WTC11 (cell line): ENCODE data around the gene TMEM271. TPM values are rescaled to one million over a fixed set of nuclear protein-coding genes. Genes with fewer than 3 reads are reported as not detected.

ENCODE experiments used
- ATAC-seq: fragments of 200-7000 bp; cut with Tn5 transposase; 2 replicates; pipeline ENCODE4 v1.10.0; 2021; ENCODE audit warnings: mild to moderate bottlenecking, moderate library complexity
- CTCF ChIA-PET: fragments of 300-600 bp; sonication (Branson Sonifier 250); formaldehyde crosslinking; loops from one replicate; lab custom pipeline; 2021; ENCODE audit warnings: antibody characterized with exemption; lab: Charles Lee
- POLR2A ChIA-PET: fragments of 350-600 bp; sonication (Branson Sonifier 250); formaldehyde crosslinking; loops from one replicate; lab custom pipeline; 2021; ENCODE audit warnings: antibody characterized with exemption; lab: Charles Lee
- DNase-seq: peaks from one replicate; pipeline ENCODE4 v3.0.0; 2021; ENCODE audit warnings: low spot score
- H3K27ac Mint-ChIP-seq: 2 replicates; pipeline ENCODE4 v1.8.0; 2021; ENCODE audit warnings: mixed read lengths
- H3K27me3 Mint-ChIP-seq: 2 replicates; pipeline ENCODE4 v1.8.0; 2021; ENCODE audit warnings: low read depth, mild to moderate bottlenecking, moderate library complexity, mixed read lengths
- H3K36me3 Mint-ChIP-seq: 2 replicates; pipeline ENCODE4 v1.8.0; 2021; ENCODE audit warnings: mixed read lengths
- H3K4me1 Mint-ChIP-seq: 2 replicates; pipeline ENCODE4 v1.8.0; 2022; ENCODE audit warnings: mixed read lengths
- H3K4me3 Mint-ChIP-seq: 2 replicates; pipeline ENCODE4 v1.8.0; 2021; ENCODE audit warnings: mild to moderate bottlenecking, moderate library complexity, mixed read lengths
- H3K9me3 Mint-ChIP-seq: 2 replicates; pipeline ENCODE4 v1.8.0; 2021; ENCODE audit warnings: mixed read lengths
- AFF4 ChIP-seq: sonication (generic); formaldehyde crosslinking; IDR thresholded peaks from 2 replicates; pipeline ENCODE4 v1.8.1; 2023; ENCODE audit warnings: mild to moderate bottlenecking, missing genetic modification reagents, borderline replicate concordance
- ATF1 ChIP-seq: sonication (generic); formaldehyde crosslinking; IDR thresholded peaks from 2 replicates; pipeline ENCODE4 v1.8.1; 2023; ENCODE audit warnings: mild to moderate bottlenecking, moderate library complexity, missing genetic modification reagents
- CBFB ChIP-seq: sonication (generic); formaldehyde crosslinking; IDR thresholded peaks from 2 replicates; pipeline ENCODE4 v1.8.1; 2022; ENCODE audit warnings: mild to moderate bottlenecking, low read depth, missing genetic modification reagents
- E2F1 ChIP-seq: sonication (generic); formaldehyde crosslinking; IDR thresholded peaks from 2 replicates; pipeline ENCODE4 v1.8.0; 2022; ENCODE audit warnings: mild to moderate bottlenecking, missing genetic modification reagents
- E2F4 ChIP-seq: sonication (generic); formaldehyde crosslinking; IDR thresholded peaks from 2 replicates; pipeline ENCODE4 v1.8.1; 2022; ENCODE audit warnings: low read depth, mild to moderate bottlenecking, moderate library complexity, missing genetic modification reagents, borderline replicate concordance
- ELF4 ChIP-seq: sonication (generic); formaldehyde crosslinking; IDR thresholded peaks from 2 replicates; pipeline ENCODE4 v1.8.1; 2022; ENCODE audit warnings: low read depth, mild to moderate bottlenecking, moderate library complexity, missing genetic modification reagents
- FOXP4 ChIP-seq: sonication (generic); formaldehyde crosslinking; IDR thresholded peaks from 2 replicates; pipeline ENCODE4 v1.8.0; 2022; ENCODE audit warnings: mild to moderate bottlenecking, missing genetic modification reagents
- PRDM15 ChIP-seq: sonication (generic); formaldehyde crosslinking; IDR thresholded peaks from 2 replicates; pipeline ENCODE4 v1.8.0; 2022; ENCODE audit warnings: missing genetic modification reagents
- TEAD1 ChIP-seq: sonication (generic); formaldehyde crosslinking; IDR thresholded peaks from 2 replicates; pipeline ENCODE4 v1.8.0; 2022; ENCODE audit warnings: mild to moderate bottlenecking, missing genetic modification reagents
- ZNF138 ChIP-seq: sonication (generic); formaldehyde crosslinking; conservative IDR thresholded peaks from 2 replicates; pipeline ENCODE4 v1.8.1; 2022; ENCODE audit warnings: mild to moderate bottlenecking, moderate library complexity, missing genetic modification reagents
- ZNF532 ChIP-seq: fragments of 250-450 bp; sonication (Bioruptor Pico); IDR thresholded peaks from 2 replicates; pipeline ENCODE4 v1.9.0; 2021; ENCODE audit warnings: mild to moderate bottlenecking, borderline replicate concordance
- ZNF671 ChIP-seq: fragments of 250-450 bp; sonication (Bioruptor Pico); IDR thresholded peaks from 2 replicates; pipeline ENCODE4 v1.8.0; 2021; ENCODE audit warnings: mild to moderate bottlenecking
- total RNA-seq: library from RNA; stranded (reverse); gene quantifications from 3 replicates; pipeline ENCODE4 v1.2.3, GENCODE V29; 2021

TMEM271 gene
- total RNA-seq, 1 experiment from 2014 or later: 0.31 TPM

- TF ChIP-seq FOXP4 (no peak), TEAD1 (no peak), E2F4 (no peak), ELF4 (CRISPR knock-in tag) (no peak), CBFB (CRISPR knock-in tag) (no peak), ZNF138 (CRISPR knock-in tag) (no peak), ATF1 (no peak), ZNF671 (CRISPR knock-in tag) (no peak), E2F1 (CRISPR knock-in tag) (no peak), ZNF532 (CRISPR knock-in tag) (no peak)
Measured at GRCh38 chr4:576991-577498, 950 bp upstream of the TMEM271 start (continued).

GRCh38 chr4:575281-576141 is 584 bp downstream of the TMEM271 start:
- Mint-ChIP-seq H3K4me3 (no peak overlapping the region), H3K9me3 (no peaks in the 10 kb centered on the region), H3K4me1 (peaks cover 25% of the 10 kb centered on the region), H3K36me3 (no peaks in the 10 kb centered on the region), H3K27me3 (peaks cover 84% of the 10 kb centered on the region), H3K27ac (no peak overlapping the region)
- ChIA-PET POLR2A (no interaction called here), CTCF (no interaction called here)
- DNase-seq: peak; percentile 78
- peak; percentile 50 for ATAC-seq
- TF ChIP-seq AFF4 (no peak), ZNF532 (CRISPR knock-in tag) (no peak), PRDM15 (CRISPR knock-in tag) (no peak)
